Ishikawa (cell line): ENCODE measurements around the gene TRAF1.

Source experiments
- EP300 ChIP-seq: IDR thresholded peaks from 2 replicates; pipeline ENCODE4 v1.6.1; 2012; ENCODE audit warnings: borderline replicate concordance
- RAD21 ChIP-seq: IDR thresholded peaks from 2 replicates; pipeline ENCODE4 v1.6.1; 2012; ENCODE audit warnings: low read depth
- TCF12 ChIP-seq: IDR thresholded peaks from 2 replicates; pipeline ENCODE4 v1.6.1; 2012; ENCODE audit warnings: low read depth
- YY1 ChIP-seq: IDR thresholded peaks from 2 replicates; pipeline ENCODE4 v1.6.1; 2012; ENCODE audit warnings: low read depth
- TF ChIP-seq, protein P1 (sequence below): IDR thresholded peaks from 2 replicates; pipeline ENCODE4 v1.6.1; 2012
- TF ChIP-seq, protein P2 (sequence below): IDR thresholded peaks from 2 replicates; pipeline ENCODE4 v1.6.1; 2012; ENCODE audit warnings: low read depth, mild to moderate bottlenecking

DNA sequence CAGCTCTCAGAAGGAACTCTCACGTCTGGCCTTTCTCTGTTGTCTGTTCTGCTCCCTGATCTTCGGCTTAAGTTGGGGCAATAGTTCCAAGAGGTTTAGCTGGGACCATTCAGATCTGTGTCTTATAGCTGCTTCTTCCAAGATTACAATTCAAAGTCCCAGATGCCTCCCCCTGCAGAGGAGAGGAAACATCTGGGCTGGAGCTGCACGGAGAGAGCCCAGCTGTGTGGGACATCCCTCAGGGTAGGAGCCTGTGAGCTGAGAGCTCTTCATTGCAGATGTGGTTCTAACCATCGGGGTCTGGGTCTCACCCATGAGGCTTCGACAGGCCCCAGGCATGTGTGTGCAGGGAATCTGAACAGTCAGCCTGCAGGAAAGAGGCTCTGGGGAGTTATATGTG lies 40.6 kb downstream of the TRAF1 start:
- TF ChIP-seq, protein P1, sequence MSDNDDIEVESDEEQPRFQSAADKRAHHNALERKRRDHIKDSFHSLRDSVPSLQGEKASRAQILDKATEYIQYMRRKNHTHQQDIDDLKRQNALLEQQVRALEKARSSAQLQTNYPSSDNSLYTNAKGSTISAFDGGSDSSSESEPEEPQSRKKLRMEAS, result no peak
- TF ChIP-seq YY1 (no peak), EP300 (no peak), RAD21 (no peak), TCF12 (no peak)
- TF ChIP-seq, protein P2, sequence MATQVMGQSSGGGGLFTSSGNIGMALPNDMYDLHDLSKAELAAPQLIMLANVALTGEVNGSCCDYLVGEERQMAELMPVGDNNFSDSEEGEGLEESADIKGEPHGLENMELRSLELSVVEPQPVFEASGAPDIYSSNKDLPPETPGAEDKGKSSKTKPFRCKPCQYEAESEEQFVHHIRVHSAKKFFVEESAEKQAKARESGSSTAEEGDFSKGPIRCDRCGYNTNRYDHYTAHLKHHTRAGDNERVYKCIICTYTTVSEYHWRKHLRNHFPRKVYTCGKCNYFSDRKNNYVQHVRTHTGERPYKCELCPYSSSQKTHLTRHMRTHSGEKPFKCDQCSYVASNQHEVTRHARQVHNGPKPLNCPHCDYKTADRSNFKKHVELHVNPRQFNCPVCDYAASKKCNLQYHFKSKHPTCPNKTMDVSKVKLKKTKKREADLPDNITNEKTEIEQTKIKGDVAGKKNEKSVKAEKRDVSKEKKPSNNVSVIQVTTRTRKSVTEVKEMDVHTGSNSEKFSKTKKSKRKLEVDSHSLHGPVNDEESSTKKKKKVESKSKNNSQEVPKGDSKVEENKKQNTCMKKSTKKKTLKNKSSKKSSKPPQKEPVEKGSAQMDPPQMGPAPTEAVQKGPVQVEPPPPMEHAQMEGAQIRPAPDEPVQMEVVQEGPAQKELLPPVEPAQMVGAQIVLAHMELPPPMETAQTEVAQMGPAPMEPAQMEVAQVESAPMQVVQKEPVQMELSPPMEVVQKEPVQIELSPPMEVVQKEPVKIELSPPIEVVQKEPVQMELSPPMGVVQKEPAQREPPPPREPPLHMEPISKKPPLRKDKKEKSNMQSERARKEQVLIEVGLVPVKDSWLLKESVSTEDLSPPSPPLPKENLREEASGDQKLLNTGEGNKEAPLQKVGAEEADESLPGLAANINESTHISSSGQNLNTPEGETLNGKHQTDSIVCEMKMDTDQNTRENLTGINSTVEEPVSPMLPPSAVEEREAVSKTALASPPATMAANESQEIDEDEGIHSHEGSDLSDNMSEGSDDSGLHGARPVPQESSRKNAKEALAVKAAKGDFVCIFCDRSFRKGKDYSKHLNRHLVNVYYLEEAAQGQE, result no peak
